AG20443 (cell line): ENCODE results near the gene CCDC144A.
"Not testable (repeated sequence)": the region's sequence is repeated elsewhere in the genome, so short reads cannot be mapped to it uniquely, and the experiment has no call there.

Source experiments
- DNase-seq: peaks from one replicate; pipeline ENCODE4 v3.0.0; 2012; ENCODE audit warnings: low spot score, mixed read lengths

Gene CCDC144A

GRCh38 chr17:16820161-16820877, 130.3 kb downstream of the CCDC144A start:
- no peak for DNase-seq

DNA sequence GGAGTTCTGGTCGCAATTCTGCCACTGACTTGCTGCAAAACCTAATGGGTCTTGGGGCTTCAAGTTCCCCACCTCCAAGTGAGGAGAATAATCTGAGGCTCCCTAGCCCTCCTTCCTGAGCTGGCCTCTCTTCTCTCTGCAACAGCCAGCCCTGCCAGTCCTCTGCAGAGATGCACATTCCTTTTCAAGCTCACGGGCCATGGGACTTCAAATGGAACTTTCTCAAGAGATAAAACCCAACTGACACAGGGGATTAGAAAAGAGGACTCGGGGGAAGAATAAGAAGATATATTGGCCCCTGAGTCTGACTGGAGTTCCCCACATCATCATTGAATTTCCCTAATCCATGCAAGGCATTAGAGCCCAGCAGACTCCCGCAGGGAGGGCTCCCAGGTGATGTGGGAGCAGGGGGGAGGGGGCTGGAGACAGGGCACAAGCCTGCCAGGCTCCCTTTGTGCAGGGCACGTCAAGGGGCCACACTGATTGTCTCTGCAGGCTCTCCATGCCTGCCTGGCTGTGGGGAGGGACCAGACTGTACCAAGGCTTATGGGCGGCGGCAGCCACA, 131.0 kb downstream of the CCDC144A start:
- no peak for DNase-seq

DNA sequence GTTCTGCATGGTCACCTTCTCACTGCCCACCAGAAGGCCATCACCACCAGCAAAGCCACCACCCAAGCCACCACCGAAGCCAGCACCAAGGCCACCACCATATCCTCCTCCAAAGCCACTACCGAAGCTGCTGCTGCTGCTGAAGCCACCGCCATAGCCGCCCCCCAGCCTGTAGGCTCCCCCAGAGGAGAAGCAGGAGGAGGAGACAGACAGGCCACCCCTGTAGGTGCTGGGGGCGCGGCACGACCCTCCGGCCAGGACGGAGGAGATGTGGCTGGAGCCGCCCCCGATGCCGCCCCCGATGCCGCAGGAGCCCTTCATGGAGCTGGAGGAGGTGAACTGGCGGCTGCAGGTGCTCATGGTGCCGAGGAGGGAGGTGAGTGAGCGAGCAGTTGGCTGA, 132.1 kb downstream of the CCDC144A start:
- not testable (repeated sequence) for DNase-seq

- DNase-seq, result not testable (repeated sequence)
These were observed 133.8 kb downstream of the CCDC144A start for GRCh38 chr17:16823768-16824406.
